B cell (primary cell): Measurements from ENCODE around the gene XYLT2. TPM values are rescaled to one million over a fixed set of nuclear protein-coding genes. Genes with fewer than 3 reads are reported as not detected.

ENCODE experiments used
- ATAC-seq: fragments of 200-7000 bp; cut with Tn5 transposase; one replicate; pipeline ENCODE4 v1.10.0; 2021; ENCODE audit warnings: low read depth, mild to moderate bottlenecking, moderate number of reproducible peaks, moderate library complexity
- CTCF ChIA-PET: fragments of 350-600 bp; sonication (Branson Sonifier 250); formaldehyde crosslinking; loops from one replicate; lab custom pipeline; 2021; ENCODE audit warnings: antibody characterized with exemption, inconsistent platforms; lab: Charles Lee
- POLR2A ChIA-PET: fragments of 350-600 bp; sonication (Branson Sonifier 250); formaldehyde crosslinking; loops from one replicate; lab custom pipeline; 2021; ENCODE audit warnings: antibody characterized with exemption; lab: Charles Lee
- DNase-seq: peaks from one replicate; pipeline ENCODE4 v3.0.0; 2013
- H2AFZ ChIP-seq: 2 replicates; pipeline ENCODE4 v1.6.1; 2012; ENCODE audit warnings: mild to moderate bottlenecking, low read depth, low read length; ENCODE audit not compliant: insufficient read depth, poor library complexity, severe bottlenecking
- H3K27ac ChIP-seq, 2 donors: 1 replicate in 1 of 2; 2 replicates in 1 of 2; pipeline ENCODE4 v1.5.1; 2012 to 2013; ENCODE audit warnings: low read length in 2 of 2, mild to moderate bottlenecking in 2 of 2, moderate library complexity in 1 of 2
- H3K27me3 ChIP-seq, 4 experiments: fragments of 200-600 bp in 1 of 4; sonication (generic) in 1 of 4; replicated peaks in 1 of 4; 1 replicate in 2 of 4; 2 replicates in 2 of 4; pipeline versions ENCODE4 v1.6.1 to v1.7.0; 2013 to 2016; ENCODE audit warnings: low read length in 3 of 4, mild to moderate bottlenecking in 2 of 4, mixed read lengths in 1 of 4, moderate library complexity in 1 of 4; ENCODE audit not compliant: insufficient read depth in 4 of 4, control insufficient read depth in 3 of 4; ENCODE audit errors: control extremely low read depth in 1 of 4
- H3K36me3 ChIP-seq, 2 experiments: replicated peaks in 1 of 2; 1 replicate in 1 of 2; 2 replicates in 1 of 2; pipeline versions ENCODE4 v1.6.1 to v1.7.1; 2013; ENCODE audit warnings: low read length in 1 of 2; ENCODE audit not compliant: insufficient read depth in 2 of 2, control insufficient read depth in 1 of 2; ENCODE audit errors: control extremely low read depth in 1 of 2, extremely low read depth in 1 of 2
- H3K4me1 ChIP-seq, 2 donors: fragments of 200-600 bp in 1 of 2; sonication (generic) in 1 of 2; 1 replicate in 1 of 2; 2 replicates in 1 of 2; pipeline versions ENCODE4 v1.5.1 to v1.6.1; 2013 to 2017; ENCODE audit warnings: low read length in 2 of 2; ENCODE audit not compliant: control insufficient read depth in 2 of 2, insufficient read depth in 2 of 2
- H3K4me2 ChIP-seq: replicated peaks from 2 replicates; pipeline ENCODE3; 2012; ENCODE audit warnings: mild to moderate bottlenecking, low read depth, low read length; ENCODE audit not compliant: poor library complexity, severe bottlenecking
- H3K4me3 ChIP-seq, 5 experiments: fragments of 200-600 bp in 1 of 5; sonication (generic) in 1 of 5; 1 replicate in 3 of 5; 2 replicates in 2 of 5; pipeline versions ENCODE4 v1.5.1 to v1.7.0; 2011 to 2016; ENCODE audit warnings: low read length in 4 of 5, mild to moderate bottlenecking in 4 of 5, low read depth in 2 of 5, control low read depth in 1 of 5, moderate library complexity in 1 of 5; ENCODE audit not compliant: insufficient read depth in 1 of 5; ENCODE audit errors: control extremely low read depth in 1 of 5, extremely low read depth in 1 of 5
- H3K79me2 ChIP-seq: fragments of 200-600 bp; sonication (generic); one replicate; pipeline ENCODE4 v1.6.0; 2016; ENCODE audit warnings: low read length; ENCODE audit not compliant: control insufficient read depth, insufficient read depth
- H3K9ac ChIP-seq: fragments of 200-600 bp; sonication (generic); 2 replicates; pipeline ENCODE4 v1.6.1; 2017; ENCODE audit warnings: mild to moderate bottlenecking, low read length, moderate library complexity
- H3K9me3 ChIP-seq, 3 donors: one replicate each; pipeline versions ENCODE4 v1.6.1 to v1.7.1; 2013; ENCODE audit warnings: low read length in 2 of 3; ENCODE audit not compliant: control insufficient read depth in 2 of 3, insufficient read depth in 1 of 3; ENCODE audit errors: control extremely low read depth in 1 of 3
- H4K20me1 ChIP-seq: 2 replicates; pipeline ENCODE4 v1.6.0; 2012; ENCODE audit warnings: mild to moderate bottlenecking, low read length; ENCODE audit not compliant: insufficient read depth, control insufficient read depth, poor library complexity, severe bottlenecking
- H3K27ac Mint-ChIP-seq: one replicate; pipeline ENCODE4 v1.8.0; 2021; ENCODE audit warnings: mixed read lengths
- H3K27me3 Mint-ChIP-seq: one replicate; pipeline ENCODE4 v1.8.0; 2021; ENCODE audit warnings: mixed read lengths
- H3K4me1 Mint-ChIP-seq: one replicate; pipeline ENCODE4 v1.8.0; 2021; ENCODE audit warnings: mixed read lengths
- H3K4me3 Mint-ChIP-seq: one replicate; pipeline ENCODE4 v1.8.0; 2021; ENCODE audit warnings: mixed read lengths
- H3K9me3 Mint-ChIP-seq: one replicate; pipeline ENCODE4 v1.8.0; 2022; ENCODE audit warnings: mixed read lengths; ENCODE audit not compliant: insufficient read depth
- EZH2 ChIP-seq: IDR thresholded peaks from 2 replicates; pipeline ENCODE4 v1.6.1; 2012; ENCODE audit warnings: borderline replicate concordance, low read depth, mild to moderate bottlenecking, moderate library complexity, low read length; ENCODE audit not compliant: insufficient read depth, poor library complexity, severe bottlenecking
- WGBS: methylation state at CpG from one replicate; pipeline ENCODE4 v1.1.5; 2013; ENCODE audit warnings: missing lambda C conversion rate; ENCODE audit not compliant: insufficient coverage; 5-methylcytosine and 5-hydroxymethylcytosine counted together
- intact Hi-C: fragments of 100-400 bp; cut with micrococcal nuclease; formaldehyde crosslinking; loops from one replicate; pipeline ENCODE4 v1.10.0; 2022
- polyA plus RNA-seq: library from polyadenylated mRNA; depleted of rRNA; stranded (reverse); fragments of >200 nt; gene quantifications from 2 replicates; pipeline ENCODE4 v1.2.3, GENCODE V29; 2012
- total RNA-seq, 2 donors: library from RNA; stranded (reverse); fragments of 120-200 nt in 1 of 2; gene quantifications; 1 replicate in 1 of 2; 2 replicates in 1 of 2; pipeline versions ENCODE4 v1.2.3 to v1.2.4, GENCODE V29; 2013 to 2022
- TF ChIP-seq, protein P1 (sequence below): fragments of 200-600 bp; IDR thresholded peaks from one replicate; pipeline ENCODE4 v1.8.0; 2022; ENCODE audit warnings: antibody characterized with exemption, mild to moderate bottlenecking

The XYLT2 gene
- total and polyA plus RNA-seq, 2 donors (not counting 1 experiment from before 2014, with no cell fraction given) = 21.5 to 29.9 TPM

DNA sequence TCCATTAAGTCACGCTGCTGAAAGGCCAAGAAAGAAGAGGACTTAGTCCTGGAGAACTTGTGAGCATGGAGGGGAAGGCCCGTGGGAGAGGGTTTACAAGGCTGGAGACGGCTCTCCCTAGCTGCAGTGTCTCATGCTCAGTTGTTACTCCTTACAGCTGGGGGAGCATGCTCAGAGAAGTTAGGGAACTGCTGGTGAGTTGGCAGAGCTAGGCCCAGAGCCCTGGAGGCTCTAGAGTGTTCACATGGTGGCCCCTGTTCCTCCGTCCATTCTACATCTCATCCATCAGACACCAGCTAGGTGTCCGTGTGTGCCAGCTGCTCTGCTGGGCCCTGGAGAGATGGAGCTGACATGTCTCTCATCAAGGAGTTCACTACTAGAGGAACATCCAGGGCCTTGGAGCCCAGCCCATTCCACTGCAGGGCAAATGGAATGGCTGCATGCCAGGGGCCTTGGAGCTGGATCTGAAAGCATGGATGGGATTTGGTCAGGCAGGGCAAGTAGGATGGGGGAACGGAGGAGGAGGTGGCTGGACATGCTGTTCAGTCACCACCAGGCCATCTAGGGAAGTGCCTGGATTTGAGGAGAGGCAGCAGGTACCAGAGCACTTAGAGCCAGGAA, 6.3 kb downstream of the XYLT2 start:
- H3K9me3 Mint-ChIP-seq = no peaks in the 10 kb centered on the region
- ChIA-PET POLR2A (no interaction called here), CTCF (interaction anchor here (1.0 kb wide), 1 partner anchor 10 kb away, joined by 6 read pairs; no protein-coding TSS in a partner anchor)
- Histone ChIP-seq H3K79me2 (peaks cover 16% of the 10 kb centered on the region), H3K27ac (no peak overlapping the region), H3K4me3 (no peak overlapping the region), H4K20me1 (no peaks in the 10 kb centered on the region), H3K9me3 (no peaks in the 10 kb centered on the region), H3K4me2 (no peak overlapping the region), H2AFZ (no peak overlapping the region), H3K4me1 (peaks cover 0 to 5% of the 10 kb centered on the region in 2 donors), H3K9ac (no peak overlapping the region), H3K27me3 (no peaks in the 10 kb centered on the region), H3K36me3 (peaks cover 0 to 33% of the 10 kb centered on the region in 2 experiments)
- H3K27me3 Mint-ChIP-seq = no peaks in the 10 kb centered on the region
- DNase-seq (no peak), ATAC-seq (no peak)
- TF ChIP-seq EZH2 = no peak
- TF ChIP-seq, protein P1, sequence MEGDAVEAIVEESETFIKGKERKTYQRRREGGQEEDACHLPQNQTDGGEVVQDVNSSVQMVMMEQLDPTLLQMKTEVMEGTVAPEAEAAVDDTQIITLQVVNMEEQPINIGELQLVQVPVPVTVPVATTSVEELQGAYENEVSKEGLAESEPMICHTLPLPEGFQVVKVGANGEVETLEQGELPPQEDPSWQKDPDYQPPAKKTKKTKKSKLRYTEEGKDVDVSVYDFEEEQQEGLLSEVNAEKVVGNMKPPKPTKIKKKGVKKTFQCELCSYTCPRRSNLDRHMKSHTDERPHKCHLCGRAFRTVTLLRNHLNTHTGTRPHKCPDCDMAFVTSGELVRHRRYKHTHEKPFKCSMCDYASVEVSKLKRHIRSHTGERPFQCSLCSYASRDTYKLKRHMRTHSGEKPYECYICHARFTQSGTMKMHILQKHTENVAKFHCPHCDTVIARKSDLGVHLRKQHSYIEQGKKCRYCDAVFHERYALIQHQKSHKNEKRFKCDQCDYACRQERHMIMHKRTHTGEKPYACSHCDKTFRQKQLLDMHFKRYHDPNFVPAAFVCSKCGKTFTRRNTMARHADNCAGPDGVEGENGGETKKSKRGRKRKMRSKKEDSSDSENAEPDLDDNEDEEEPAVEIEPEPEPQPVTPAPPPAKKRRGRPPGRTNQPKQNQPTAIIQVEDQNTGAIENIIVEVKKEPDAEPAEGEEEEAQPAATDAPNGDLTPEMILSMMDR = no peak
- H3K27ac Mint-ChIP-seq = no peak overlapping the region
- H3K4me3 Mint-ChIP-seq = no peak overlapping the region
- intact Hi-C loops = no loop called here
- H3K4me1 Mint-ChIP-seq = peaks cover 21% of the 10 kb centered on the region
- WGBS = 100% methylated on average over 6 of the region's 6 CpGs
